GM18511 (cell line): ENCODE measurements around the gene TYK2.
A peak's percentile ranks its signal among the peaks of the same experiment; 100 is the strongest.
"Not testable (repeated sequence)": the region's sequence is repeated elsewhere in the genome, so short reads cannot be mapped to it uniquely, and the experiment has no call there.

ENCODE experiments used
- ATAC-seq: cut with Tn5 transposase; IDR thresholded peaks from one replicate; pipeline ENCODE4 v1.9.1; 2021; ENCODE audit warnings: mild to moderate bottlenecking, moderate library complexity; ENCODE audit not compliant: unreplicated experiment

TYK2 gene

DNA sequence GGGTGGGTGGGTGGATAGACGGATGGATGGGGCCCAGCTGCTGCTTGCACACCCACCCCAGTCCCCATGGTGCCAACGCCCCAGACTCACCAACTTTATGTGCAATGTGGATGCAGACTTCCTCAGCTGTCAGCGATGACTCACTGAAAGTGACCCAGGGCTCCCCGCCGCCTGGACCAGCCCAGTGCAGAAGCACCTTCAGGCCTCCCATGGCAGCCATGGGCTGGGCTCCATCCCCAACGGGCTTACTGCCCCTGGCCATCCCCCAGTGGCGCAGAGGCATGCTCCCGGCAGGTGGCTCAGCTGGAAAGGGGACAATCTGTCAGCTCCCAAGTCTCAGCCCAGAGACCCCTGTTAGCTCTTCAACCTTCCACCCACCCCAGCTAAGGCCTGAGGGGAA is 2.2 kb downstream of the TYK2 start:
- no peak for ATAC-seq

DNA sequence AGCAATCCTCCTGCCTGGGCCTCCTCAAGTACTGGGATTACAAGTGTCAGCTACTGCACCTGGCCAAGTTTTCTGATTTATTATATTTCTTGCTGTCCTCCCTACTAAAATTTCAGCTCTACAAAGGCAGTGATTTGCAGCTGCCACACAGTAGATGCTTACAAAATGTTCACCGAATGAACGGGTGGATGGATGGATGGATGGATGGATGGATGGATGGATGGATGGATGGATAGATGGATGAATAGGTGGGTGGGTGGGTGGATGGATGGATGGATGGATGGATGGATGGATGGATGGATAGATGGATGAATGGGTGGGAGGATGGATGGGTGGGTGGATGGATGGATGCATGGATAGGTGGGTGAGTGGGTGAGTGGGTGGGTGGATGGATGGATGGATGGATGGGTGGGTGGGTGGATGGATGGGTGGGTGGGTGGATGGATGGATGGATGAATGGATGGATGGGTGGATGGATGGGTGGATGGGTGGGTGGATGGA is 3.2 kb downstream of the TYK2 start:
- not testable (repeated sequence) for ATAC-seq

DNA sequence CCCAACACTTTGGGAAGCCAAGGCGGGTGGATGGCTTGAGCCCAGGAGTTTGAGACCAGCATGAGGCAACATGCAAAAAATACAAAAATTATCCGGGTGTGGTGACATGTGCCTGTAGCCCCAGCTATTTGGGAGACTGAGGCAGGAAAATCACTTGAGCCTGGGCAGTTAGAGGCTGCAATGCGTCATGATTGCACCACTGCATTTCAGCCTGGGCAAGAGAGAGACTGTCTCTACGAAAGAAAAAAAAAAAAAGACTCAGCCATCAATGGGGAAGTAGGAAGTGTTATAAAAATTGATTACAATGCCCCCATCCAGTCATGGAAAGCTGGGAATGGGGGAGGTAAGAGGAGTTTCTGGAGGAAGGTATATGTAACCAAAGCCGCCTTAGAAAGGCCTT is 5.4 kb downstream of the TYK2 start:
- ATAC-seq, result no peak

DNA sequence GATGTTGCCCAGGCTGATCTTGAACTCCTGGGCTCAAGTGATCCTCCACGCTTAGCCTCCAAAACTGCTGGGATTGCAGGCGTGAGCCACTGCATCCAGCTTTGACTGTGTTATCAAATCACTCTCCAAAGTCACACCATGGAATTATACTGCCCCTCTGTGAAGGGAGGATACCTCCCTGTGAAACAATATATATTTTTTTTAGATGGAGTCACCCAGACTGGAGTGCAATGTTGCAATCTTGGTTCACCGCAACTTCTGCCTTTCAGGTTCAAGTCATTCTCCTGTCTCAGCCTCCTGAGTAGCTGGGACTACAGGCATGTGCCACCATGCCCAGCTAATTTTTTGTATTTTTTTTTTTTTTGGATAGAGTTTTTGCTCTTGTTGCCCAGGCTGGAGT is 7.7 kb downstream of the TYK2 start:
- no peak for ATAC-seq

DNA sequence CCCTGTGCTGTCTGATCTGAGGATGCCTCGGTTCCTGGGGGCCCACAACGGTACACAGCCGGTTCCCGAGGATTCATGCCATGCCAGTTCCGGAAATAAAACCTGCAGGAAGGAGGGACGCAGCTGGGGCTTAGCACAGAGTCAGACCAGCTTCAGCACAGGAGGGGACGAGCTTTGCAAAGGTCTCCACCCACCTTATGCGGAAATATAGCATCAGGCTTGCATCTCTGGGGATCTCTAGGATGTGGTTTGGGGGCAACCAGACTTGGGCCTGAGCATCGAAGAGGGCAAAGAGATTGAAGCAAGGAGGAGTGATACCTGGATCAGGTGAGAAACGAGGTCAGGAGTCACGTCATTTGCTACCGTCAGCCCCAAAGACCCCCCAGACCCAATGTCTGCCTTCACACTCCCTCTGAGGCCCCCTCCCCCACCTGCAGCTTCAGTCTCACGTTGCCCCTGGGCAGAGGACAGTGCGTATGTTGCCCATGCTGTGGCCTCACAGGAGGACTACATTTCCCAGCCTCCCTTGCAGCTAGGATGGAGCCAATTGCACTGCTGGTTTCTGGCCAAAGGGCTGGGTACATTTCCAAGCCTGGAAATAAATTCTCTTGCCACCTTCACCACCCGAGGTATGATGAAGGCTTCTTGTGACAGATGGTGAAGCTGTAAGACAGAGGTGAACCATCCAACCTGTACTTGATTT is 12.1 kb downstream of the TYK2 start:
- ATAC-seq, result no peak

DNA sequence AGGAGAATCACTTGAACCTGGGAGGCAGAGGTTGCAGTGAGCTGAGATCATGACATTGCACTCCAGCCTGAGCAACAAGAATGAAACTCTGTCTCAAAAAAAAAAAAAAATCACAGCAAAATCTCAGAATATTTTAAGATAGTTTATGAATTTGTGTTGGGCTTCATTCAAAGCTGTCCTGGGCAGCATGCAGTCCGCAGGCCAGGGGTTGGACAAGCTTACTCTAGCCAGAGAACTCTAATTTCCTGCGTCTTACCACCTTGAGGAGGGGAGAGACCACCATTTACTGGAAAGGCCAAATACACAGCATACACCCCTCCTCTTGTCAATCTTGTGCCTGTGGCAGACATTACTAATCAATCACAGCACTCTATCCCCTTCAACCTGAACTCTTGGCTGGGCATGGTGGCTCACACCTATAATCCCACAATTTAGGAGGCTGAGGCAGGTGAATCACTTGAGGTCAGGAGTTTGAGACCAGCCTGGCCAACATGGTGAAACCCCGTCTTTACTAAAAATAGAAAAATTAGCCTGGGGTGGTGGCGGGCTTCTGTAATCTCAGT is 13.3 kb downstream of the TYK2 start:
- not testable (repeated sequence) for ATAC-seq

DNA sequence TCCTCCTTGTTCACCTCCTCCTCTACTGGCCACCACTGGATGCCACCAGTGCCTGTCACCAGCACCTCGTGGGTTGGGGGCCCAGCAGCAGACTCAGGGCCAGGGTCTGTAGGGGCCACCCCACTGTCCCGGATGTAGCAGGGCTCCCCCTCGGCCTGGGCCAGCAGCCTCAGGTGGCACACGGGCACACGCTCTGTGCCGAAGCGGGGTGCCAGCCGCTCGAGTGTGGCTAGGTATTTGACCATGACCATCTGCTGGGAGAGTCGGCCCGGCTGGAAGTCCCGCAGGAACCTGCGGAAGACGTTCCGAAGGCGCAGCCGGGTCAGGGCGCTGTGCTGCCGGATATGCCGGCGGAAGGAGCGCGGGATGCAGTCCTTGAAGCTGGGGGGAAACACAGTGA is 14.9 kb downstream of the TYK2 start:
- ATAC-seq, result no peak

DNA sequence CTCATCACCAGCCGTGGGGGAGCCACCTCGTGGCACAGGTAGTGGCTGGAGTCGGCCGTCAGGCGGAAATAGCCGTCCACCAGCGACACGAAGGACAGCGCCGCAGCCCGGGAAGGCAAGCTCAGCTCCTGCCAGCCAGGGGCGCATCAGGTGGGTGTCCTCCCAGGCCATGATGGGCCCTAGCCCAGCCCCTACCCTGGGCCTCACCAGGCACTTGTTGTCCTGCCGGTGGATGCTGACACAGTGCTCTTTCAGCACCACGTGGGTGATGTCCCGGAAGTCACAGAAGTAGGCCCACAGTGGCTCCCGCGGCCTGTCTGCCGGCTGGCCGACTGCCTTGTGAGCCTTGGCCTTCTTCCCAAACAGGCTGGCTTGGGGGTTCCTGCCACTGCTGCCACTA is 15.7 kb downstream of the TYK2 start:
- ATAC-seq, result no peak

DNA sequence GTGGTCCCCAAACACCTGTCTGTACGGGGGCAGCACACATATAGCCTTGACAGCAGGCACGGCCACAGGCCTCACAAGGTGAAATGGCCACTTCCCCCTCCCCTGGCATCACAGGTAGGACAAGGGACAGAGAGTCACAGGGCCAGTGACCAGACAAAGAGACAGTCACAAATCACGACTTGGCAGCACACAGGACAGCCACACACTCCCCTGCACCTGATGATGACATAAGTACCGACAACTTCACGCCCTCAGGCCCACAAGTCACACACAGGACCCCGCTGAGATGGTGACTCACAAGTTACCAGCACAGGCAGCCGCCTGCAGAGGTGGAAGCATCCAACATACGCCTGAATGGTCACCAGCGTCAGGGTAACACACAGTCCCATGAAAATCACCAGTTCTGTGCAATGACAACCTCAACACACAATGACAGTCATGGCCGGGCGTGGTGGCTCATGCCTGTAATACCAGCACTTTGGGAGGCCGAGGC is 16.5 kb downstream of the TYK2 start:
- ATAC-seq, result no peak

DNA sequence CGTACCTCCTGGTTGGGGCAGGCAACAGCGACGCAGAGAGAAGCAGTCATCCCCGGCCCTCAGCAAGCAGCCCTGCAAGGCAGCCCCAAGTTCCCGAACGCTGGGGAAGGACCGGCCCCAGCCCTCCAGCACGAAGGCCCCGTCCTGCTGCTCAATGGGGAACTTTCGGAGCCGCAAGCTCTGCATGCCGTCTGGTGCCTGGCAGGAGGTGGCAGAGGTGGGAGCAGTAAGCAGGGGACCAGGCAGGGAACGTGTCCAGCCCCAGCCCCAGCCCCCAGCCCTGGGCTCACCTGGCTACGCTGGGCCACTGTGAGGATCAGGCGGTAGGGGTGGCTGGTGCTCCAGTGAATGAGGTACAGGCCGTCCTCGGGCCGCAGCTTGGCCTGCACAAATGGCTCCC is 18.1 kb downstream of the TYK2 start:
- ATAC-seq, result no peak

DNA sequence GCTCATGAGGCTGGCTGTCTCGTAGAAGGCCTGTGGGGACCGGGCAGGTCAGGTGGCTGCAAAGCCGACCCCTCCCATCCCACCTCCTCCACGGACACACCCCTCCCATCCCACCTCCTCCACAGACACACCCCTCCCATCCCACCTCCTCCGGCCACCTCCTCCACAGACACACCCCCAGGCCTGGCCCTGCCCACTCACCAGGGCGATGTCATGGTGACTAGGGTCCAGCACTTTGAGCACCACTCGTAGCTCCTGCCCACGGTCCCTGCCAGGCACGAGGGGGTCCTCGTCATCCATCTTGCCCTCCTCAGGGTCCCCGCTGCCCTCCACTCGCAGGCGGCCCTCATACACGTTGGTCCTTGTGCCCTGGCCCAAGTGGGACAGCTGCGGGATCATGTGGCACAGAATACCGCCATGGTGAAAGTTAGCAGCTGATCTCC is 18.8 kb downstream of the TYK2 start:
- no peak for ATAC-seq

DNA sequence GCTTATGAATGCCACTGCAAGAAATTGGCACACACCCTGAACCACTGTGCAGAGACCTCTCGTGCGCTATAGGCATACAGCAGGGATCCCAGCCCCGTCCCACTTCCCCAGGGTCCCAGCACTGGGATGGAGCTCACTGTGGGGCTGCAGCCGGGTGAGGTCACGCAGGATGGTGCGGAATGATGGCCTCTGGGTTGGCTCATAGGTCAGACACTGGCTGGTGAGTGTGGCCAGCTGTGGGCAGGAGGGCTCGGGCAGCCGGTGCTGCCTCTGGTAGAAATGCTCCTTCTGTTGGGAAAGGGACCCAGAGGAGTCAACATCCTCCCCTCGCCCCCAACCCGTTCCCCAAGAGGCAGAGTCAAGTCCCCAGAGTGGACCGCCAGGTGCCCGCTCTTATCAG is 23.9 kb downstream of the TYK2 start:
- ATAC-seq, result no peak

DNA sequence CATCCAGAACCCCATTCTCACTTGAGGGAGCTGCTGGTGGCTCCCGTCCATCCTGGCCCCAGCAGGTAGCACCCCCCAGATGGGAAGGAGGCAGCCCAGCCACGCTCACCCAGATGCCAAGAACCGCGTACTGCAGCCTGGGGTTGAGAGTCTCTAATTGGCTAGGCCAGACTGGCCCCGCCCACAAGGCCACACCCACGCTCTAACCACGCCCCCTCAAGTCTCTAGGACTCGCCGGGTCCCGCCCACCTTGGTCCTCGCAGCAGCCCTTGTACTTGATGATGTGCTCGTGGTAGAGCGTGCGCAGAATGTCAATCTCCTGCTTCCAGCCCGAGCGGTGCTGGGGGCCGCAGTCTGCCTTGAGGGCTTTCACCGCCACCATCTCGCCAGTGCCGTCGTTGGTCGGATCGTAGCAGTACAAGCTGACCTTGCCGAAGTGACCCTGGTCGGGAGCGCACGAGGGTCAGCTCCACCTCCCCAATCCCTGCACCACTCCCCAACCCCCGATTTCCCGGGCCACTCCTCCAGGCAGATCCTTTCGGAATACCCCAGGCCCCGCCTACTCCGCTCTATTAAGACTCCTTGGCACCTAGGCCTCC is 26.5 kb downstream of the TYK2 start:
- no peak for ATAC-seq

DNA sequence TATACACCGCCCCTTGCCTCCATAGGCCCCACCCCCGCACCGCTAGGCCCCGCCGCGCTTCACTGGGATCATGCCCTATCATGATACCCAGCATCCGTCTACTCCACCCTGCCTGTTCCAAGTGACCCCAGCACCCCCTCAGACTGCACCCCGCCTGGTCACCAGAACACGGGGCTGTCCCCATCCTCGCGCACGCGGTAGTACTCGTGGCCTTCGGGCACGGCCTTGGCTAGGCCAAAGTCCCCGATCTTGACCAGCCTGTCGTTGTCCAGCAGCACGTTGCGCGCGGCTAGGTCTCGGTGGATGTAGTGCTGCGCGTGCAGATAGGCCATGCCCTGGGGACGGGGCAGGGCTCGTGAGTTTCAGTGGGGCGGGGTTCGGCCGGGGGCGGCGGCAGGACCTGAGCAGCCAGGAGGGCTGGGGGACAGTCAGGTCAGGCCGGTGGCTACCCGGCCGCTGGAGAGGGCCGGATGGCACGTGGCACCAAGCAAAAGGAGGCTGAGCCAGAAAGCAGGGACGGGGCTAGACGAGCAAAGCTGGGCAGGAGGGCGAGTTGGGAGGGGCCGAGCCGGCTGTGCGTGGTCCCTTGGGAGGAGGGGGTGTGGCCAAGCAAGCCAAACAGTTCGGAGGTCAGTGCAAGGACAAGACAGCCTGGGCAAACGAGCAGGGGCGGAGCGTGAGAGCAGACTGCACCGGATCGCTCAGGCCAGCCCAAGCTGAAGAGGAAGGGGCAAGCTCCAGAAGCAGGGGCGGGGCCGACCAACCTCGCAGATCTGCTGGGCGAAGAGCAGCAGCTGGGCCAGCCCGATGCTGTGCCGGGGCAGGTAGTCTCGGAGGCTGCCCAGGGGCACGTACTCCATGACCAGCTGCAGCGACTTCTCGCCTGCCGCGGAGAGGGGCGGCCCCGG is 27.4 kb downstream of the TYK2 start:
- no peak for ATAC-seq

DNA sequence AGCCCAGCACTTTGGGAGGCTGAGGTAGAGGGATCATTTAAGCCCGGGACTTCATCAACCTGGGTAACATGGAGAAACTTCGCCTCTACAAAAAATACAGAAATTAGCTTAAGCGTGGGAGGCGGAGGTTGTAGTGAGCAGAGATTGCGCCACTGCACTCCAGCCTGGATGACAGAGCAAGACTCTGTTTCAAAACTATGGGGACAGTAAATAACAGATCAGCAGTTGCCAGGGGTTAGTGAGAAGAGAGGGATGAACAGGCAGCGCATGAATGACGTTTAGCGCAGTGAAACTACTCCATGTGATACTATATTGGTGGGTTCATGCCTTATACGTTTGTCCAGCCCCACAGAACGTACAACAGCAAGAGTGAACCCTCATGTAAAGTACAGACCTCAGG is 33.9 kb downstream of the TYK2 start:
- ATAC-seq, result no peak

DNA sequence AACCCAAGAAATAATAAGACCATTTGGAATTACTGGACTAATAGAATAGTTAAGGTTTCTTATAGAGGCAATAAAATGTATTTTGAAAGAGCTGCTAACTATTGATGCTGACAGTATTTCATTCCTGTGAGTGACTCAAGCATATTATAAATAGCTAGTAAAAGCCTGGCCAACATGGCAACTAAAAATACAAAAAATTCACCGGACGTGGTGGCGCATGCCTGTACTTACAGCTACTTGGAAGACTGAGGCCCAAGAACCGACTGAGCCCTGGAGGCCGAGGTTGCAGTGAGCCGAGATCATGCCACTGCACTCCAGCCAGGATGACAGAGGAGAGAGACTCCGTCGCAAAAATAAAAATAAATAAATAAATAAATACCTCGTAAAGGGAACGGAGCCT is 35.6 kb downstream of the TYK2 start:
- ATAC-seq, result no peak

DNA sequence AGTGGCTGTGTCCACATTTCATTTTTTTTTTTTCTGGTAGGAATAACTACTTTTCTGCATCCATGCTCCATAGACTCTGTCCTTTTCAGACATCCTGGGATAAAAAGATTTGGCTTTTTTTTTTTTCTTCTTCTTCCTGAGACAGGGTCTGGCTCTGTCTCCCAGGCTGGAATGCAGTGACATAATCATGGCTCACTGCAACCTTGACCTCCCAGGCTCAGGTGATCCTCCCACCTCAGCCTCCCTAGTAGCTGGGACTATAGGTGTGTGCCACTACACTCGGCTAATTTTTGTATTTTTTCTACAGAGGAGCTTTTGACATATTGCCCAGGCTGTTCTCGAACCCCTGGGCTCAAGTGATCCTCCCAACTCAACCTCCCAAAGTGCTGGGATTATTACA is 36.9 kb downstream of the TYK2 start:
- ATAC-seq, result no peak

DNA sequence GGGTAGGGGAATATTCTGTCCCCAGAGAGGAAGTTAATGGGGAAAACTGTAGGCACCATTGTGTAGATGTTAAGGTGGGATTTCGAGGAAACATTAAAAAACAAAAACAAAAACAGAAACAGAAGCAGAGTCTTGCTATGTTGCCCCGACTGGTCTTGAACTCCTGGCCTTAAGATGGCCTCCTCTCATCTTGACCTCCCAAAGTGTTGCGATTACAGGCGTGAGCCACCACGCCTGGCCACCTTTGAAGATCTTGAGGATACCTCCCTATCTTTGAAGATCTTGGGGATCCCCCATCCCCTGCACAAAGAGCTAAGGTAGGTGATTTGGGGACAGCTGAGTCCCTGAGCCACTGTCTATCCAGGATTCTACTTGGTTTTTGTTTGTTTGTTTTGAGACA is 40.4 kb downstream of the TYK2 start:
- no peak for ATAC-seq

DNA sequence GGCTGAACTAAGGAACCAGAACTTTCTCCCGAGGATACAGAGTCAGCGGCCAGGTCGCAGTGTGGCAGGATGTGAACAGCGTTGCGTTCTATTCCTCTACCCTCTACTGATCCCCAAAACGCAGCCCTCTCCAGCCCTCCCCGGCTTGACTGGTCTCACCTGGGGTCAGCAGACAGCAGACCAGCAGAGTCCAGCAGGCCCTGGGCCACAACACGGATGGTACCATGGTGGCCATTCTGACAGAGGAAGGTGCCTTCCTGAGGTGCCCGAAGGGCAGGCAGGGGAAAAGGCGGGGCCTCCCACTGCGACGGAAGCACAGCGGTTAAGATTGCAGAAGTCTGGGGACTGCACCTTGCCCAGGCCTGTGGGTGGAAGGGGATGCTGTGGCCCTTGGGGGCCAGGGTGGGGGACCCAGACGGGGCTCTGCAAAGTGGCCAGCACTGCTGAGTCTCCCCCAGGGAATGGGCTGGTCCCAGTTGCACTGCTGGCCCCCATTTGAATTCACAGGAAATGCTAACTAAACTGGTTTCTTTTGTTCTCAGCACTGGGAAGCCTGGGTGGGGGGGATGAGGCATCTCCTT is 40.9 kb downstream of the TYK2 start, which contains the start of gene ICAM3:
Gene ICAM3 (minus strand): TSS at position 245 of the 581 bp plus-strand sequence. CDS start 10 bp downstream, at position 235.
- peak; percentile 80 for ATAC-seq

DNA sequence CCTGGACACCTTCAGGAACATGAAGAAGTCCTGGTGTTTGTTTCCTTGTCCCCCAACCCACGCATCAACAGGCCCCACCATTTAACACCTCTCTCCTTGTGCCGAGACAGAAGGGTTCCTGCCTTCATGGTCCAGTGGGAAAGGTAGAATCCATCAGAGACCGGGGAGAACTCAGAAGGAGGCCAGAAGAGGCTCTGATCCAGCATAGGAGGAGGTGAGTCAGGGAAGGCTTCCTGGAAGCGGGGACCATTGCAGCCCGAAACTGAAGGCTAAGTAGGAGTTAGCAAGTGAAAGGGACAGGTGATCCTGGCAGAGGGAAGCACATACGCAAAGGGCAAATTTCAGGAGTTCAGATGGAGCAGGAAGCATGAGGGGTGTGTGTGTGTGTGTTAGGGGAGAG is 41.4 kb downstream of the TYK2 start:
- ATAC-seq, result no peak

DNA sequence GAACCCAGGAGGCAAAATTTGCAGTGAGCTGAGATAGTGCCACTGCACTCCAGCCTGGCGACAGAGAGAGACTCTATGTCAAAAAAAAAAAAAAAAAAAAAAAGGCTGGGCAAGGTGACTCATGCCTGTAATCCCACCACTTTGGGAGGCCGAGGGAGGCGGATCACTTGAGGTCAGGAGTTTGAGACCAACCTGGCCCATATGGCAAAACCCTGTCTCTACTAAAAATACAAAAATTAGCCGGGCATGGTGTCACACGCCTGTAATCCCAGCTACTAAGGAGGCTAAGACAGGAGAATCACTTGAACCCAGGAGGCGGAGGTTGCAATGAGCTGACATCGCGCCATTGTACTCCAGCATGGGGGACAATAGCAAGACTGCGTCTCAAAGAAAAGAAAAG is 43.6 kb downstream of the TYK2 start:
- ATAC-seq, result not testable (repeated sequence)
